K562 (cell line): Measurements from ENCODE around the gene TBL1X. TPM values are rescaled to one million over a fixed set of nuclear protein-coding genes. Genes with fewer than 3 reads are reported as not detected.

Experiments
- ATAC-seq: fragments of 200-7000 bp; cut with Tn5 transposase; 3 replicates; pipeline ENCODE4 v1.9.1; 2020; ENCODE audit warnings: moderate library complexity
- BruUV-seq: library from RNA; stranded (reverse); fragments of 400-500 nt; replicated peaks from 2 replicates; lab custom pipeline; 2021; lab: Mats Ljungman, UMichigan
- CTCF ChIA-PET: fragments of 300-600 bp; formaldehyde crosslinking; extraction: SDS; loops from one replicate; lab custom pipeline; 2021; ENCODE audit warnings: low intra/inter-chr PET ratio; lab: Yijun Ruan, JAX
- POLR2A ChIA-PET: fragments of 300-600, 350-650 bp; sonication (Branson Sonifier 250); formaldehyde crosslinking; extraction: SDS; loops from one replicate; lab custom pipeline; 2021; ENCODE audit warnings: antibody characterized with exemption, inconsistent platforms; lab: Yijun Ruan, JAX
- DNase-seq, 4 experiments: peaks; one replicate each; pipeline versions ENCODE4 v3.0.0 to v3.0.0-alpha.2; 2011 to 2018; ENCODE audit warnings: low spot score in 3 of 4, mixed read lengths in 3 of 4; ENCODE audit errors: extremely low read depth in 1 of 4
- FAIRE-seq: peaks from 2 replicates; lab custom pipeline; 2011; peaks lifted over from hg19 to GRCh38; lab: Jason Lieb, UNC
- H2AFZ ChIP-seq: 2 replicates; pipeline ENCODE4 v1.6.0; 2011; ENCODE audit warnings: low read depth, low read length, control low read depth, inconsistent platforms
- H3K27ac ChIP-seq: fragments of 200-600 bp; 3 replicates; pipeline ENCODE4 v1.8.0; 2011; ENCODE audit warnings: low read depth, mild to moderate bottlenecking, control low read depth, inconsistent platforms, low read length, moderate library complexity, mixed read lengths; ENCODE audit errors: extremely low read depth
- H3K27me3 ChIP-seq, 2 experiments: fragments of 300-600 bp in 1 of 2; 2 replicates in 1 of 2; 3 replicates in 1 of 2; pipeline versions ENCODE4 v1.6.0 to v1.8.0; 2011; ENCODE audit warnings: inconsistent platforms in 2 of 2, low read length in 2 of 2, mild to moderate bottlenecking in 1 of 2, mixed read lengths in 1 of 2, moderate library complexity in 1 of 2; ENCODE audit not compliant: control insufficient read depth in 2 of 2, insufficient read depth in 2 of 2
- H3K36me3 ChIP-seq: fragments of 300-600 bp; 3 replicates; pipeline ENCODE4 v1.8.0; 2011; ENCODE audit warnings: mild to moderate bottlenecking, low read length, inconsistent platforms; ENCODE audit not compliant: control insufficient read depth, insufficient read depth
- H3K4me1 ChIP-seq, 2 experiments: fragments of 200-600 bp in 1 of 2; replicated peaks in 1 of 2; 2 replicates in 1 of 2; 3 replicates in 1 of 2; pipeline versions ENCODE4 v1.5.1 to v1.8.0; 2011; ENCODE audit warnings: inconsistent platforms in 2 of 2, low read length in 2 of 2, mild to moderate bottlenecking in 1 of 2, mixed read lengths in 1 of 2, moderate library complexity in 1 of 2; ENCODE audit not compliant: control insufficient read depth in 2 of 2, insufficient read depth in 2 of 2
- H3K4me2 ChIP-seq: 2 replicates; pipeline ENCODE4 v1.6.1; 2011; ENCODE audit warnings: low read length, control low read depth, inconsistent platforms, mixed read lengths; ENCODE audit not compliant: insufficient read depth
- H3K4me3 ChIP-seq: fragments of 200-600 bp; sonication (generic), shearing (Covaris generic); 2 replicates; pipeline ENCODE4 v1.5.1; 2016; ENCODE audit warnings: control low read depth, inconsistent platforms
- H3K79me2 ChIP-seq: fragments of 200-600 bp; 3 replicates; pipeline ENCODE4 v1.8.0; 2011; ENCODE audit warnings: low read length, inconsistent platforms; ENCODE audit not compliant: control insufficient read depth, insufficient read depth
- H3K9ac ChIP-seq, 2 experiments: 2 replicates each; pipeline versions ENCODE4 v1.6.0 to v1.6.1; 2011; ENCODE audit warnings: low read depth in 2 of 2, low read length in 2 of 2, control low read depth in 1 of 2, inconsistent platforms in 1 of 2, mild to moderate bottlenecking in 1 of 2, mixed read lengths in 1 of 2; ENCODE audit not compliant: insufficient read depth in 1 of 2
- H3K9me1 ChIP-seq: one replicate; pipeline ENCODE4 v1.6.0; 2011; ENCODE audit warnings: inconsistent platforms, mild to moderate bottlenecking, low read length, moderate library complexity; ENCODE audit not compliant: control insufficient read depth, insufficient read depth
- H3K9me3 ChIP-seq: replicated peaks from 2 replicates; pipeline ENCODE4 v1.5.1; 2011; ENCODE audit warnings: low read depth, low read length, inconsistent platforms; ENCODE audit not compliant: control insufficient read depth, insufficient read depth
- H4K20me1 ChIP-seq: replicated peaks from 2 replicates; pipeline ENCODE4 v1.6.1; 2011; ENCODE audit warnings: low read length, inconsistent platforms, mixed read lengths; ENCODE audit not compliant: control insufficient read depth, insufficient read depth
- ATF2 ChIP-seq: sonication (generic); formaldehyde crosslinking; IDR thresholded peaks from 2 replicates; pipeline ENCODE4 v1.8.1; 2022; ENCODE audit warnings: missing genetic modification reagents
- ATF3 ChIP-seq, 2 experiments: fragments of 450-650 bp in 1 of 2; sonication (generic) in 1 of 2; formaldehyde crosslinking in 1 of 2; IDR thresholded peaks in 1 of 2; conservative IDR thresholded peaks in 1 of 2; 2 replicates each; pipeline versions ENCODE4 v1.6.1 to v1.8.1; 2016 to 2023; ENCODE audit warnings: mild to moderate bottlenecking in 2 of 2, moderate library complexity in 2 of 2, inconsistent platforms in 1 of 2, missing genetic modification reagents in 1 of 2
- C11orf30 ChIP-seq: fragments of 450-650 bp; IDR thresholded peaks from 2 replicates; pipeline ENCODE4 v1.6.1; 2016; ENCODE audit warnings: low read depth, mild to moderate bottlenecking
- COPS2 ChIP-seq: fragments of 450-650 bp; conservative IDR thresholded peaks from 2 replicates; pipeline ENCODE4 v1.6.1; 2016; ENCODE audit warnings: mild to moderate bottlenecking, moderate library complexity
- FOSL1 ChIP-seq: fragments of 200-800 bp; sonication (Bioruptor generic); conservative IDR thresholded peaks from 2 replicates; pipeline ENCODE4 v1.6.1; 2016; ENCODE audit warnings: missing genetic modification characterization, missing compliant biosample characterization
- IFI16 ChIP-seq: fragments of 250-450 bp; sonication (Bioruptor Pico); IDR thresholded peaks from 2 replicates; pipeline ENCODE4 v2.1.2; 2022; ENCODE audit warnings: mild to moderate bottlenecking, inconsistent platforms
- JUND ChIP-seq, 2 experiments: IDR thresholded peaks; 2 replicates in 1 of 2; 3 replicates in 1 of 2; pipeline ENCODE4 v1.6.1; 2011; ENCODE audit warnings: borderline replicate concordance in 2 of 2, low read depth in 2 of 2, low read length in 2 of 2, improper control_type of control experiment in 1 of 2, missing biosample characterization in 1 of 2, missing genetic modification characterization in 1 of 2, missing genetic modification reagents in 1 of 2
- MAFG ChIP-seq: fragments of 450-650 bp; conservative IDR thresholded peaks from 2 replicates; pipeline ENCODE4 v1.6.1; 2016; ENCODE audit warnings: missing genetic modification characterization, missing compliant biosample characterization
- MEF2D ChIP-seq: conservative IDR thresholded peaks from 2 replicates; pipeline ENCODE4 v1.6.1; 2016; ENCODE audit warnings: low read depth, missing genetic modification characterization, missing compliant biosample characterization
- PHB2 ChIP-seq: fragments of 450-650 bp; IDR thresholded peaks from 2 replicates; pipeline ENCODE4 v1.6.1; 2017; ENCODE audit warnings: low read depth
- RCOR1 ChIP-seq, 2 experiments: IDR thresholded peaks; 2 replicates each; pipeline ENCODE4 v1.6.1; 2012; ENCODE audit warnings: low read depth in 2 of 2, low read length in 2 of 2, borderline replicate concordance in 1 of 2, improper control_type of control experiment in 1 of 2
- SMARCE1 ChIP-seq: fragments of 450-650 bp; IDR thresholded peaks from 2 replicates; pipeline ENCODE4 v1.7.1; 2016; ENCODE audit warnings: mild to moderate bottlenecking
- TAF1 ChIP-seq: IDR thresholded peaks from 2 replicates; pipeline ENCODE4 v1.6.1; 2011; ENCODE audit warnings: mild to moderate bottlenecking, low read length, moderate library complexity; ENCODE audit not compliant: insufficient read depth, control insufficient read depth, severe bottlenecking; ENCODE audit errors: extremely low read depth
- ZNF121 ChIP-seq: sonication (generic); formaldehyde crosslinking; conservative IDR thresholded peaks from 2 replicates; pipeline ENCODE4 v1.8.0; 2022; ENCODE audit warnings: missing genetic modification reagents
- WGBS: fragments of 100-300 bp; shearing (Covaris generic); methylation state at CpG from one replicate; pipeline ENCODE4 v1.1.6; 2016; ENCODE audit warnings: low coverage, mixed read lengths; ENCODE audit not compliant: insufficient coverage; ENCODE audit errors: missing lambda C conversion rate; 5-methylcytosine and 5-hydroxymethylcytosine counted together
- in situ Hi-C: fragments of 300-500 bp; cut with MboI; formaldehyde crosslinking; loops from 4 replicates; pipeline ENCODE4 v1.15.0; 2018; ENCODE audit warnings: inconsistent platforms, mixed read lengths
- intact Hi-C: fragments of 100-400 bp; cut with micrococcal nuclease; formaldehyde crosslinking; loops from 2 replicates; pipeline ENCODE4 v1.14.2; 2022
- polyA plus RNA-seq, 8 experiments: library from polyadenylated mRNA; depleted of rRNA in 4 of 8; stranded (reverse) in 5 of 8; unstranded in 3 of 8; fragments of >200 nt; fragmentation: Nextera tagmentation in 2 of 8; fragmentation: Illumina TruSeq in 1 of 8; extraction: Ambion mirVana in 2 of 8; extraction: Trizol in 1 of 8; gene quantifications; 2 replicates each; pipeline versions ENCODE4 v1.2.1 to v1.2.3, GENCODE V29; 2011 to 2014; ENCODE audit warnings: inconsistent platforms in 1 of 8, missing spikeins in 1 of 8
- total RNA-seq, 7 experiments: library from RNA; depleted of rRNA in 6 of 7; stranded (reverse); fragments of >200 nt in 6 of 7; fragmentation: Illumina TruSeq in 2 of 7; extraction: Trizol in 2 of 7; gene quantifications; 2 replicates each; pipeline versions ENCODE4 v1.2.1 to v1.2.3, GENCODE V29; 2011 to 2021; ENCODE audit warnings: low replicate concordance in 1 of 7

TBL1X gene
- total and polyA plus RNA-seq, 9 of the 15 experiments (the other 6 are each of a cell fraction or from before 2014, with no cell fraction given), result 6.0 to 49.6 (median 19.7) TPM

GRCh38 chrX:9436812-9437211 lies 28.0 kb upstream of the TBL1X start (continued):
- TF ChIP-seq PHB2 (no peak), ATF2 (no peak)

GRCh38 chrX:9438933-9439494 lies 25.8 kb upstream of the TBL1X start:
- Histone ChIP-seq H3K27ac (no peak overlapping the region), H3K36me3 (no peaks in the 10 kb centered on the region)
- TF ChIP-seq JUND (IDR thresholded peaks at IDR 0.05; ENCODE audit: borderline replicate concordance, low read depth, low read length) (peak; percentile 30; the same call in 1 of the 2 replicates), JUND (tag; IDR thresholded peaks at IDR 0.05; ENCODE audit: borderline replicate concordance, low read depth, low read length) (peak; percentile 58; the same call in 2 of the 3 replicates), MAFG (peak; percentile 42; the same call in 1 of the 2 replicates), IFI16 (CRISPR knock-in tag) (no peak), RCOR1 (IDR thresholded peaks at IDR 0.05; ENCODE audit: borderline replicate concordance in 1 of 2, low read depth in 2 of 2, low read length in 2 of 2) (0 out of 4 replicates have a peak, but pooled peaks of 1 of the 2 experiments have one; percentile 6), TAF1 (no peak), SMARCE1 (peak; percentile 16; the same call in 1 of the 2 replicates), COPS2 (no peak), C11orf30 (peak; percentile 36; the same call in 1 of the 2 replicates), ATF3 (IDR thresholded peaks at IDR 0.05) (peak; percentile 55; the same call in 1 of the 2 replicates), ATF3 (CRISPR knock-in tag; conservative IDR thresholded peaks at IDR 0.05) (no peak), ZNF121 (CRISPR knock-in tag) (0 out of 2 replicates have a peak, but pooled peaks have one; percentile 53), FOSL1 (tag) (0 out of 2 replicates have a peak, but pooled peaks have one; percentile 27), MEF2D (tag) (peak; percentile 63; the same call in 1 of the 2 replicates)
- TF ChIP-seq, all 486 proteins: peak for 9
- no peaks in the 10 kb centered on the region for H3K9me3 ChIP-seq
- peak; percentile 35; the same call in 1 of the 3 replicates for ATAC-seq
- H3K9ac ChIP-seq, result no peak overlapping the region
- ChIA-PET CTCF (no interaction called here), POLR2A (no interaction called here)
- in situ Hi-C loops, result no loop called here
- no peak for FAIRE-seq
- WGBS, result 36% methylated on average over 2 of the region's 3 CpGs
- H4K20me1 ChIP-seq, result no peaks in the 10 kb centered on the region
- H2AFZ ChIP-seq, result no peak overlapping the region
- intact Hi-C loops, result no loop called here
- H3K4me2 ChIP-seq, result no peak overlapping the region
- H3K4me3 ChIP-seq, result no peak overlapping the region
- H3K27me3 ChIP-seq, result no peaks in the 10 kb centered on the region
- H3K79me2 ChIP-seq, result no peaks in the 10 kb centered on the region
- BruUV-seq, result no TSS peak
- no peaks in the 10 kb centered on the region for H3K9me1 ChIP-seq
- H3K4me1 ChIP-seq, result peaks cover 0 to 3% of the 10 kb centered on the region in 2 experiments; a peak in 3 of 5 replicates
- peak in 1 of 4 experiments; percentile 18 for DNase-seq
